GM19328 (cell line): ENCODE measurements around the gene DUSP21.
"Not testable (repeated sequence)": the region's sequence is repeated elsewhere in the genome, so short reads cannot be mapped to it uniquely, and the experiment has no call there.

Source experiments
- ATAC-seq: cut with Tn5 transposase; IDR thresholded peaks from one replicate; pipeline ENCODE4 v1.9.1; 2021; ENCODE audit warnings: mild to moderate bottlenecking, moderate library complexity; ENCODE audit not compliant: unreplicated experiment

The DUSP21 gene

DNA sequence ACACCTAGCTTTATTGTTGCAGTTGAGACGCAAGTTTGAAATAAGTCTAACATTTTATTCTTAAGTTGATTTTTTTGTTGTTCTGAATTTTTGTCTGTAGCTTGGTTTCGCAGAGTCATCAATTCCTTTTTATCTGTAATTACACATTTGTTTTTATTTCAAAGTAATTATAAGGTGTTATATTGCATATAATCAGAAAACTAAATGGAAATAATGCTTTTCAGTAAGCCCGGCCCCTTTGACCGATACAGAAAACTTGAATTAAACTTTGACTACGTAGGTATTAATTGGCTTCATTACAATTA, 31.3 kb downstream of the DUSP21 start:
- ATAC-seq: no peak

DNA sequence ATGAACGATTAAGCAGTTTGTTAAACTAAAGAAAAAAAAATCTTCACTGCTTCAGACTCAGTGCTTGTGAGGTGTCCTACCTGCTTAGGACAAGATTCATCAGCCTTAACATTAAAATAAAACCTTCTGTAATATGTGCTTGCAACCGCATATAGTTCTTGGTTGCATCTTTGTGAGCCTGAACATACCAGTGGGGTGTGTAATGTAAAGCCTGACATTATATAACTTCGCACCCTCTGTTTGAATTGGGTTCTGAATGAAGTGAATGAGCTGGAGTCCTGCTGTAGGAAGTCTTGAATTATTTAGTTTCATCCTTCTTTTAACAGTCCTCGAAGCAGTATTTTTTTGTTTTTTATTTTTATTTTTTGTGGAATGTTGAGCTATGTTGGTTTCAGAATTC, 32.3 kb downstream of the DUSP21 start:
- no peak for ATAC-seq

DNA sequence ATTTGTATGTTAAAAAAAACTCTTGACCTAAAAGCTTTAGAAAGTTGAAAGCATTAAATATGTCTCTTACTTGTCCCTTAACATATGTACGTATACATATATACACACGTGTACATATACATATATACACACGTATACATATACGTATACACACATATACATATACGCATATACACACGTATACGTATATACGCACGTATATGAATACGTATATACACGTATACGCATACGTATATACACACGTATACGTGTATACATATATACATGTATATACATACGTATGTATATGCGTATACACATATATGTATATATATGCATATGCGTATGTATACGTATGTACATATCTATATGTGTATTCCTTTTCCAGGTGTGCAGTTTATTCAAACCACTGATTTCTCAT, 32.9 kb downstream of the DUSP21 start:
- ATAC-seq: no peak

DNA sequence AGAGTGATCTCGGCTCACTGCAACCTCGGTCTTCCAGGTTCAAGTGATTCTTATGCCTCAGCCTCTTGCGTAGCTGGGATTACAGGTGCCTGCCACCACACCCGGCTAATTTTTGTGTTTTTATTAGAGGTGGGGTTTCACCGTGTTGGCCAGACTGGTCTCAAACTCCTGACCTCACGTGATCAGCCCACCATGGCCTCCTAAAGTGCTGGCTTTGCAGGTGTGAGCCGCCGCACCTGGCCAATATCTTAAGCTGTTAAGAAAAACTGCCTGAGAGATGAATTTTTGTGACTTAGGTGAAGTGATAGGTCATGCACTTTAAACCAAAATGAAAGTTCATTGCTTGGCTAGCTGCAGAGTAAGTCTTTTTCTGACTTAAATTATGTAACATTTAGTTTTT, 35.0 kb downstream of the DUSP21 start:
- ATAC-seq: no peak

DNA sequence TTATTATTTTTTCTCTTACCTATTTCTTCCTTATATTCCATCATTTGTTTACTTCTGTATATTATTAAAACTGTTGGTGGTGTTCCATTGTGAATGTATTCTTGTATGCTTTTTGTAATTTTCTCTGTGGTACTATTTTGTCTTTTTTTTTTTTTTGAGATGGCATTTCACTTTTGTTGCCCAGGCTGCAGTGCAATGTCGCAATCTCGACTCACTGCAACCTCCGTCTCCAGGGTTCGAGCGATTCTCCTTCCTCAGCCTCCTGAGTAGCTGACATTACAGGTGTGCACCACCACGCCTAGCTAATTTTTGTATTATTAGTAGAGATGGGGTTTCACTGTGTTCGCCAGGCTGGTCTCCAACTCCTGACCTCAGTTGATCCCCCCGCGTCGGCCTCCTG, 37.7 kb downstream of the DUSP21 start:
- ATAC-seq: no peak

DNA sequence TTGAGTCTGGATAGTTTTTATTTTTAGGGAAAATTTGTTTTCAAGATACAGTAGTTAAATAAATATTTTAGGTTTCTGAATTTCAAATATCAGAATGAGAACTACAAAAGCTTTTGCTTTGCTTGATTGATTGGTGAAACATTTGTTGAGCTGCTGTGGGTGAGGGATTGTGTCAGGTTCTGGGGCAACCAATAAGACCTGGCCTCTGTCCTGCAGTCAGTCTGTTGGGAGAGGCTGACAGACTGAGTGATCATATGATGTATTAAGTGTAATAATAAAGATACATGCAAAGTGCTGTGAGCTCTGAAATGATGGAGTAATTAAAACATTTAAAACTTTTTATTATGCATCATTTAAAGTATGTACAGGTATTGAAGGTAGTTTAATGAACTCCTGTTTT, 38.8 kb downstream of the DUSP21 start:
- ATAC-seq: no peak

DNA sequence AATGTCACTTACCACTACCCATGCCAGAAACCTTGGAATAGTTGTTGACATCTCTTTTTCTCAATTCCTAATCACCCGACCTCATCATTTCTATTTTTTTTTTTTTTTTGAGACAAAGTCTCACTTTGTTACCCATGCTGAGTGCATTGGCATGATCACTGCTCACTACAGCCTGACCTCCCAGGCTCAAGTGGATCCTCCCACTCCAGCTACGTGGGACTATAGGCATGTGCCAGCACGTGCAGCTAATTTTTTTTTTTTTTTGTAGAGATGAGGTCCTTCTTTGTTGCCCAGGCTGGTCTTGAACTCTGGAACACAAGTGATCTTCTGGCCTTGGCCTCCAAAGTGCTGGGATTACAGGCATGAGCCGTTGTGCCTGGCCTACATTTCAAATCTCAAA, 41.1 kb downstream of the DUSP21 start:
- ATAC-seq: no peak

DNA sequence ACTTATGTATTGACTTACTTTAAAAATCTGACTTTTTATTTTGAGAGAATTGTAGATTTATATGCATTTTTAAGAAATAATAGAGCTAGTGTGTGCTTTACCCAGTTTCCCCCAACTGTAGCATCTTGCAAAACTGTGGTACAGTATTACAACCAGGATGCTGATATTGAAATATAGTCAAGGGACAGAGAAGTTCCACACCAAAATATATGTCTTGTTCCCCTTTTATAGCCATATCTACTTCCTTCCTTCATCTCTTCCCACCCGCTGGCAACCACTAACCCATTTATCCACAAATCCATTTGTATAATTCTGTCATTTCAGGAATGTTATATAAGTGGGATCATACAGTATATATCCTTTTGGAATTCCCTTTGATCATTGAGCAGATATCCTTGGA, 46.0 kb downstream of the DUSP21 start:
- ATAC-seq: no peak

DNA sequence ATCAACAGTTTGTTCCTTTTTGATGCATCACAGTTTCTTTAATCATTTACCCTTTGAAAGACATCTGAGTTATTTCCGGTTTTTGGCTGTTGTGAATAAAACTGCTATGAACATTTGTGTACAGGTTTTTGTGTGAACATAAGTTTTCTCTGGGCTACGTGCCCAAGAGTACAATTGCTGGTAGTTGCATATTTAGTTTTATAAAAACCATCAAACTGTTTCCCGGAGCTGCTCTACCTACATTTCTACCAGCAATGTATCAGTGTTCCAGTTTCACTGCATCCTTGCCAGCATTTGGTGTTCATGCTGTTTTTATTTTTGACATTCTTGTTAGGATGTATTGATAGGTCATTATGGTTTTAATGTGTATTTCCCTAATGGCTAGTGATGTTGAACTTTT, 46.4 kb downstream of the DUSP21 start:
- no peak for ATAC-seq

DNA sequence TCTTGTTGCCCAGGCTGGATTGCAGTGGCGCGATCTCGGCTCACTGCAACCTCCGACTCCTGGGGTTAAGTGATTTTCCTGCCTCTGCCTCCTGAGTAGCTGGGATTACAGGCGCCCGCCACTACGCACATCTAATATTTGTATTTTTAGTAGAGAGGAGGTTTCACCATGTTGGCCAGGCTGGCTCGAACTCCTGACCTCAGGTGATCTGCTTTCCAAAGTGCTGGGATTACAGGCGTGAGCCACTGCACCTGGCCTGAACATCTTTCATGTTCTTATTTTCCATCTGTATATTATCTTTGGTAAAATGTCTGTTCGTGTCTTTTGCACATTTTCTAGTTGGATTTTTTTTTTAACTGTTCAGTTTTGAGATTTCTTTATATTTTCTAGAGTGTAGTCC, 46.9 kb downstream of the DUSP21 start:
- not testable (repeated sequence) for ATAC-seq

DNA sequence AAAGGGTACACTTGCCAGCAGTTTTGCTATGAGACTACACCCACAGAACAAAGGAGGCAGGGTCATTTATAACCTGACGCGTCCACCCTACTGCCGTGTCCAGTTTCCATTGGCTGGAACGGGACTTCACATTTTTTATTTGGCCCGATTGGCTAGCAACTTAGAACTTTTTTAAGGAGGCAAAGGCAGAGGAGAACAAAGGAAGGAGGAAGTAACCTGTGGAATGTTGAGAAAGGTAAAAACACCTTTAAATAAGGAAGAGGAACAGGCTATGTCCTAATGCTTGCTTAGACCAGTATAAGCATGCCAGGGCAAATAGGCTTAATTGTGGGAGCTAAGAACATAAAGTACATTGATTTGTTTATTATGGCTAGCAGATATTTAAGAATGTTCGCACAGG, 47.8 kb downstream of the DUSP21 start:
- no peak for ATAC-seq
